Naive thymus-derived CD8-positive, alpha-beta T cell (primary cell): ENCODE data around the gene ATP11B. TPM values are rescaled to one million over a fixed set of nuclear protein-coding genes. Genes with fewer than 3 reads are reported as not detected.
A peak's percentile ranks its signal among the peaks of the same experiment; 100 is the strongest.
"Not testable (repeated sequence)": the region's sequence is repeated elsewhere in the genome, so short reads cannot be mapped to it uniquely, and the experiment has no call there.

Source experiments
- ATAC-seq, 2 donors: fragments of 150-1000 bp; cut with Tn5 transposase in 1 of 2; sonication (Bioruptor Pico), chemical (Tn5 transposase) in 1 of 2; 1 replicate in 1 of 2; 2 replicates in 1 of 2; pipeline ENCODE4 v1.10.0; 2021; ENCODE audit warnings: mild to moderate bottlenecking in 2 of 2, moderate library complexity in 2 of 2
- POLR2A ChIA-PET: fragments of 350-600 bp; sonication (Branson Sonifier 250); formaldehyde crosslinking; loops from one replicate; lab custom pipeline; 2021; ENCODE audit warnings: antibody characterized with exemption; lab: Charles Lee
- DNase-seq, 10 donors: peaks; one replicate each; pipeline versions ENCODE4 v3.0.0 to v3.0.0-alpha.2; 2020 to 2022
- H3K27ac Mint-ChIP-seq, 10 donors: one replicate each; pipeline ENCODE4 v1.8.0; 2020 to 2022; ENCODE audit warnings: mild to moderate bottlenecking in 10 of 10, mixed read lengths in 10 of 10, moderate library complexity in 4 of 10, inconsistent platforms in 1 of 10
- H3K27me3 Mint-ChIP-seq, 5 donors: one replicate each; pipeline ENCODE4 v1.8.0; 2021 to 2022; ENCODE audit warnings: mixed read lengths in 5 of 5
- H3K36me3 Mint-ChIP-seq, 3 donors: one replicate each; pipeline ENCODE4 v1.8.0; 2020 to 2022; ENCODE audit warnings: mixed read lengths in 3 of 3, mild to moderate bottlenecking in 2 of 3, inconsistent platforms in 1 of 3
- H3K4me1 Mint-ChIP-seq, 4 donors: one replicate each; pipeline ENCODE4 v1.8.0; 2021 to 2022; ENCODE audit warnings: mixed read lengths in 4 of 4
- H3K4me3 Mint-ChIP-seq, 10 donors: one replicate each; pipeline ENCODE4 v1.8.0; 2020 to 2022; ENCODE audit warnings: mild to moderate bottlenecking in 10 of 10, mixed read lengths in 10 of 10, moderate library complexity in 6 of 10, inconsistent platforms in 1 of 10
- H3K9me3 Mint-ChIP-seq, 9 donors: one replicate each; pipeline ENCODE4 v1.8.0; 2020 to 2022; ENCODE audit warnings: mixed read lengths in 9 of 9, mild to moderate bottlenecking in 3 of 9, inconsistent platforms in 1 of 9, moderate library complexity in 1 of 9
- polyA plus RNA-seq, 3 donors: library from polyadenylated mRNA; unstranded; fragments of 300-500 nt; fragmentation: Illumina TruSeq; gene quantifications; one replicate each; pipeline ENCODE4 v1.2.3, GENCODE V29; 2021
- total RNA-seq, 8 experiments: library from RNA in 2 of 8; stranded (reverse) in 2 of 8; gene quantifications; one replicate each; pipeline ENCODE4 v1.2.3 and lab custom pipeline; 2021 to 2026

ATP11B gene
- total and polyA plus RNA-seq, 5 experiments from 2014 or later, result 31.6 to 125 (median 48.7) TPM

GRCh38 chr3:182816181-182816580 is 22.9 kb downstream of the ATP11B start:
- ATAC-seq, result no peak
- Mint-ChIP-seq H3K27me3 (no peaks in the 10 kb centered on the region), H3K36me3 (peaks cover 1 to 24% (median 4%) of the 10 kb centered on the region in 3 donors), H3K9me3 (no peaks in the 10 kb centered on the region), H3K27ac (peak overlapping the region in 6 of 10 donors; percentile 3 to 33 (median 12)), H3K4me1 (peaks cover 19 to 71% (median 66%) of the 10 kb centered on the region in 4 donors), H3K4me3 (peak overlapping the region in 2 of 10 donors; percentile 4 to 6)
- POLR2A ChIA-PET, result interaction anchor here (0.6 kb wide), 1 partner anchor 24 kb away, joined by 3 read pairs; no protein-coding TSS in a partner anchor
- no peak for DNase-seq

- no peaks in the 10 kb centered on the region for H3K27me3 Mint-ChIP-seq
- POLR2A ChIA-PET, result interaction anchor here (0.6 kb wide), 1 partner anchor 17 kb away, joined by 3 read pairs; no protein-coding TSS in a partner anchor
- H3K9me3 Mint-ChIP-seq, result peaks cover 0 to 6% (median 0%) of the 10 kb centered on the region in 9 donors
- ATAC-seq (no peak), DNase-seq (no peak)
- H3K27ac Mint-ChIP-seq, result peak overlapping the region in 4 of 10 donors; percentile 15 to 48 (median 40)
- peaks cover 10 to 32% (median 22%) of the 10 kb centered on the region in 3 donors for H3K36me3 Mint-ChIP-seq
- peaks cover 10 to 55% (median 50%) of the 10 kb centered on the region in 4 donors for H3K4me1 Mint-ChIP-seq
- no peak overlapping the region for H3K4me3 Mint-ChIP-seq
Observed at GRCh38 chr3:182818296-182818978, 25.1 kb downstream of the ATP11B start.

GRCh38 chr3:182821221-182821981 is 28.1 kb downstream of the ATP11B start:
- Mint-ChIP-seq H3K36me3 (peaks cover 16 to 50% (median 39%) of the 10 kb centered on the region in 3 donors), H3K9me3 (peaks cover 0 to 6% (median 0%) of the 10 kb centered on the region in 9 donors), H3K4me3 (no peak overlapping the region)

GRCh38 chr3:182822260-182822659 is 29.0 kb downstream of the ATP11B start:
- H3K27me3 Mint-ChIP-seq, POLR2A ChIA-PET, H3K4me3 Mint-ChIP-seq, ATAC-seq, DNase-seq, H3K9me3 Mint-ChIP-seq, H3K27ac Mint-ChIP-seq: not testable (repeated sequence)
- peaks cover 16 to 53% (median 40%) of the 10 kb centered on the region in 3 donors for H3K36me3 Mint-ChIP-seq
- H3K4me1 Mint-ChIP-seq, result peaks cover 12 to 56% (median 52%) of the 10 kb centered on the region in 4 donors

More at GRCh38 chr3:182821221-182821981, 28.1 kb downstream of the ATP11B start:
- DNase-seq, result no peak
- Mint-ChIP-seq H3K4me1 (peaks cover 10 to 54% (median 51%) of the 10 kb centered on the region in 4 donors), H3K27ac (peak overlapping the region in 3 of 10 donors; percentile 5 to 37 (median 29)), H3K27me3 (no peaks in the 10 kb centered on the region)
- no peak for ATAC-seq
- POLR2A ChIA-PET, result interaction anchor here (0.8 kb wide), 1 partner anchor 20 kb away, joined by 3 read pairs; no protein-coding TSS in a partner anchor

GRCh38 chr3:182824957-182825356 is 31.7 kb downstream of the ATP11B start:
- H3K36me3 Mint-ChIP-seq, result peaks cover 16 to 66% (median 43%) of the 10 kb centered on the region in 3 donors
- peaks cover 0 to 6% (median 0%) of the 10 kb centered on the region in 9 donors for H3K9me3 Mint-ChIP-seq
- H3K4me1 Mint-ChIP-seq, result peaks cover 12 to 41% (median 38%) of the 10 kb centered on the region in 4 donors
- no peaks in the 10 kb centered on the region for H3K27me3 Mint-ChIP-seq
- no peak for ATAC-seq
- peak overlapping the region in 1 of 10 donors; percentile 1 for H3K4me3 Mint-ChIP-seq
- DNase-seq, result no peak
- peak overlapping the region in 5 of 10 donors; percentile 4 to 78 (median 64) for H3K27ac Mint-ChIP-seq
- POLR2A ChIA-PET, result no interaction called here

- no peak for DNase-seq
- H3K27ac Mint-ChIP-seq, result peak overlapping the region in 2 of 10 donors; percentile 9 to 28
- no peaks in the 10 kb centered on the region for H3K9me3 Mint-ChIP-seq
- H3K4me3 Mint-ChIP-seq, result no peak overlapping the region
- peaks cover 0 to 62% (median 18%) of the 10 kb centered on the region in 3 donors for H3K36me3 Mint-ChIP-seq
- POLR2A ChIA-PET, result interaction anchor here (0.6 to 0.7 kb wide), 2 partner anchors 10 to 37 kb away, joined by 3 to 4 read pairs; no protein-coding TSS in a partner anchor
- peaks cover 13 to 35% (median 31%) of the 10 kb centered on the region in 4 donors for H3K4me1 Mint-ChIP-seq
- no peaks in the 10 kb centered on the region for H3K27me3 Mint-ChIP-seq
- no peak for ATAC-seq
Observed at GRCh38 chr3:182829761-182830405, 36.6 kb downstream of the ATP11B start.

- POLR2A ChIA-PET, result interaction anchor here (1.3 kb wide), 1 partner anchor 45 kb away, joined by 9 read pairs; the partner anchor contains the start of gene ATP11B
- H3K4me1 Mint-ChIP-seq, result peaks cover 0 to 19% (median 14%) of the 10 kb centered on the region in 4 donors
Observed at GRCh38 chr3:182837855-182838454, 44.7 kb downstream of the ATP11B start.

GRCh38 chr3:182843478-182843877 is 50.2 kb downstream of the ATP11B start:
- Mint-ChIP-seq H3K36me3 (peaks cover 13 to 92% (median 41%) of the 10 kb centered on the region in 3 donors), H3K4me3 (no peak overlapping the region)

More at GRCh38 chr3:182837855-182838454, 44.7 kb downstream of the ATP11B start:
- no peaks in the 10 kb centered on the region for H3K9me3 Mint-ChIP-seq
- no peaks in the 10 kb centered on the region for H3K27me3 Mint-ChIP-seq
- peaks cover 0 to 84% (median 25%) of the 10 kb centered on the region in 3 donors for H3K36me3 Mint-ChIP-seq
- H3K27ac Mint-ChIP-seq, result peak overlapping the region in 1 of 10 donors; percentile 33
- DNase-seq (peak in 3 of 10 donors; percentile 29 to 49 (median 45)), ATAC-seq (peak in 1 of 2 donors; percentile 46)
- H3K4me3 Mint-ChIP-seq, result no peak overlapping the region

GRCh38 chr3:182848906-182849305 is 55.6 kb downstream of the ATP11B start:
- ATAC-seq, result no peak
- Mint-ChIP-seq H3K9me3 (no peaks in the 10 kb centered on the region), H3K36me3 (peaks cover 23 to 90% (median 50%) of the 10 kb centered on the region in 3 donors), H3K27ac (peak overlapping the region in 1 of 10 donors; percentile 29), H3K4me1 (peaks cover 0 to 2% (median 0%) of the 10 kb centered on the region in 4 donors), H3K27me3 (no peaks in the 10 kb centered on the region), H3K4me3 (no peak overlapping the region)
- DNase-seq, result no peak
- POLR2A ChIA-PET, result no interaction called here

More at GRCh38 chr3:182843478-182843877, 50.2 kb downstream of the ATP11B start:
- DNase-seq, result no peak
- H3K9me3 Mint-ChIP-seq, result no peaks in the 10 kb centered on the region
- ATAC-seq, result no peak
- H3K4me1 Mint-ChIP-seq, result peaks cover 0 to 13% (median 9%) of the 10 kb centered on the region in 4 donors
- POLR2A ChIA-PET, result interaction anchor here (0.6 kb wide), 1 partner anchor 61 kb away, joined by 3 read pairs; no protein-coding TSS in a partner anchor
- H3K27me3 Mint-ChIP-seq, result no peaks in the 10 kb centered on the region
- no peak overlapping the region for H3K27ac Mint-ChIP-seq

- no peaks in the 10 kb centered on the region for H3K27me3 Mint-ChIP-seq
- no peaks in the 10 kb centered on the region for H3K9me3 Mint-ChIP-seq
- DNase-seq (no peak), ATAC-seq (no peak)
- peaks cover 6 to 81% (median 28%) of the 10 kb centered on the region in 3 donors for H3K36me3 Mint-ChIP-seq
- H3K4me3 Mint-ChIP-seq, result no peak overlapping the region
- POLR2A ChIA-PET, result no interaction called here
- peak overlapping the region in 5 of 10 donors; percentile 1 to 87 (median 51) for H3K27ac Mint-ChIP-seq
- peaks cover 0 to 2% (median under 1%) of the 10 kb centered on the region in 4 donors for H3K4me1 Mint-ChIP-seq
Observed at GRCh38 chr3:182855076-182855475, 61.8 kb downstream of the ATP11B start.

GRCh38 chr3:182861348-182861747 is 68.0 kb downstream of the ATP11B start:
- DNase-seq (no peak), ATAC-seq (no peak)
- H3K4me3 Mint-ChIP-seq, result no peak overlapping the region
- H3K27me3 Mint-ChIP-seq, result no peaks in the 10 kb centered on the region
- H3K36me3 Mint-ChIP-seq, result peaks cover 0 to 78% (median 21%) of the 10 kb centered on the region in 3 donors
- H3K27ac Mint-ChIP-seq, result peak overlapping the region in 1 of 10 donors; percentile 4
- H3K9me3 Mint-ChIP-seq, result no peaks in the 10 kb centered on the region
- POLR2A ChIA-PET, result no interaction called here
- peaks cover 0 to 7% (median 2%) of the 10 kb centered on the region in 4 donors for H3K4me1 Mint-ChIP-seq
